Nephron (organoid): Measurements from ENCODE around the gene POFUT2.
A peak's percentile ranks its signal among the peaks of the same experiment; 100 is the strongest.

Source experiments
- H3K27ac Mint-ChIP-seq, 3 experiments: 2 replicates each; pipeline ENCODE4 v1.8.0; 2020; ENCODE audit warnings: mixed read lengths in 3 of 3, mild to moderate bottlenecking in 2 of 3, moderate library complexity in 1 of 3
- H3K27me3 Mint-ChIP-seq: 2 replicates; pipeline ENCODE4 v1.8.0; 2021; ENCODE audit warnings: low read depth, mild to moderate bottlenecking, moderate library complexity, mixed read lengths
- H3K36me3 Mint-ChIP-seq: 2 replicates; pipeline ENCODE4 v1.8.0; 2020; ENCODE audit warnings: low read depth, mixed read lengths
- H3K4me1 Mint-ChIP-seq: 2 replicates; pipeline ENCODE4 v1.8.0; 2020; ENCODE audit warnings: mixed read lengths
- H3K4me3 Mint-ChIP-seq, 3 experiments: 2 replicates each; pipeline ENCODE4 v1.8.0; 2020; ENCODE audit warnings: mild to moderate bottlenecking in 3 of 3, mixed read lengths in 3 of 3, moderate library complexity in 2 of 3
- H3K9me3 Mint-ChIP-seq: 2 replicates; pipeline ENCODE4 v1.8.0; 2020; ENCODE audit warnings: mixed read lengths
- CTCF ChIP-seq, 3 experiments: fragments of 200-600 bp; sonication (generic); IDR thresholded peaks; one replicate each; pipeline ENCODE4 v1.5.0; 2021; ENCODE audit warnings: antibody characterized with exemption in 3 of 3; ENCODE audit not compliant: unreplicated experiment in 3 of 3

POFUT2 gene

DNA sequence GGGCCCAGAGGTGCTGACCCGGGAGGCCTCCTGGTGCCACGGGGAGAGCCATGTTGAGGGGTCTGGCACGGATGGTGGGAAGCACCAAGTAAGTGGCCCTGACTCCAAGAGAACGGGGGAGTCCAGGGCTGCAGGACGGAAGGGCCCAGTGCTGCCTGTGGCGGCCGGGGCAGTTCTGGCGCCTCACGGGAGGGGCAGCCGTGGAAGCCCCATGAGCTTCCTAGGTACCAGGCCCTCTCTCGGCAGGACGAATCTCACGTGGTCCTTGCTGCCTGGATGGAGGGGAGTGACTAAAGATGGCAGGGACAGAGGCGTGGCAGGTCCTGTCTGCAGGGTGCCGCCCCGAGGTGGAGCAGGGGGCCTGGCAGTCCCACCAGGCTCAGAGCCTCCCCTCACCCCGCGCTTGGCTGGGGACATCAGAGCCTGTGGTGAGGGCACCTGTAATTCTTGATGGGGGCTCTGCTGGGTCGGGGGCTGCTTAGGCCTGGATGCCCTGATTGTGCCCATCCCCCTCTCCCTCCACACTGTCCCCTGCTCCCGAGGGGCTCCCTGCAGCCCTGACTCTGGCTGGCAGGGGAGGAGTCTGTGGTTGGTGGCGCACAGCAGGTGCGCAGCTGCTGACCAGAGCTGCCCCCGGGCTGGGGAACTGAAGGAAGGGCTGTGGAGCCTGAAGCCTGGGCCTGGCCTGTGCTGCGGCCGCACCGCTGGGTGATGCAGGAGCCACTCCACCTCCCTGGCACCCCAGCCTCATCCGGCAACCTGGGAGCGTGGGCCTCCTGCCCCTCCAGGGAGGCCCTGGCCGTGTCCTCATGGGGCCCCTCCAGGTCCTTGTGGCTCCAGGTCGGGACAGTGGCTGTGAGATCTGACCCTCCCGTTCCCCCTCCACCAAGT is 31.4 kb downstream of the POFUT2 start:
- Mint-ChIP-seq H3K27ac (peak overlapping the region in 1 of 3 experiments; percentile 44), H3K4me3 (no peak overlapping the region), H3K9me3 (peaks cover 4% of the 10 kb centered on the region), H3K4me1 (peaks cover 25% of the 10 kb centered on the region), H3K36me3 (no peaks in the 10 kb centered on the region), H3K27me3 (peaks cover 10% of the 10 kb centered on the region)
- no peak for TF ChIP-seq CTCF (IDR thresholded peaks at IDR 0.05; ENCODE audit: unreplicated experiment in 3 of 3)

- H3K27ac Mint-ChIP-seq: no peak overlapping the region
- H3K4me1 Mint-ChIP-seq: peaks cover 25% of the 10 kb centered on the region
These were observed 32.2 kb downstream of the POFUT2 start for GRCh38 chr21:45255381-45256020.

DNA sequence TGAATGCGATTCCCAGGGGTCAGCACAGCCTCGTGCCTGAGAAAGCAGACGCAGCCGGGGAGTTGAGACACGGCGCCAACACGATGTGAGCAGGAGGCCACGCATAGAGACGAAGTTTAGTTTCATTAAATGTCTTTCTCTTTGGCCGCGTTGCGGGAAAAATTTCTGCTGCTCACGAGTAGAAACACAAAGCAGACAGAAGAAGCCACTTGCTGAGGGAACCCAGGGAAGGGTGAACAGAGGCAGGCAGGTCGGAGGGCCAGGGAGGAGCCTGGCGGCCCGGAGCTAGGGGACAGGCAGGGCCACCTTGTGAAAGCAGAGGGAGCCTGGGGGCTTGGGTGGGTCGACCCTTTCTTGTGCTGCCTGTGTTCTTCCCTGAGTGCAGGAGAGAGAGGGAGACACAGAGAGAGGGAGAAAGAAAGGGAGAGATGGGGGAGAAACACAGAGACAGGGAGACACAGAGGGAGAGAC is 33.2 kb downstream of the POFUT2 start:
- Mint-ChIP-seq H3K4me1 (peaks cover 27% of the 10 kb centered on the region), H3K4me3 (no peak overlapping the region), H3K36me3 (no peaks in the 10 kb centered on the region), H3K27ac (peak overlapping the region in 1 of 3 experiments; percentile 75), H3K27me3 (peaks cover 10% of the 10 kb centered on the region), H3K9me3 (peaks cover 11% of the 10 kb centered on the region)
- TF ChIP-seq CTCF (IDR thresholded peaks at IDR 0.05; ENCODE audit: unreplicated experiment in 3 of 3): no peak

More at GRCh38 chr21:45255381-45256020, 32.2 kb downstream of the POFUT2 start:
- H3K9me3 Mint-ChIP-seq: peaks cover 9% of the 10 kb centered on the region
- H3K27me3 Mint-ChIP-seq: peaks cover 10% of the 10 kb centered on the region
- no peak overlapping the region for H3K4me3 Mint-ChIP-seq
- TF ChIP-seq CTCF (IDR thresholded peaks at IDR 0.05; ENCODE audit: unreplicated experiment in 3 of 3): no peak
- no peaks in the 10 kb centered on the region for H3K36me3 Mint-ChIP-seq

- no peaks in the 10 kb centered on the region for H3K36me3 Mint-ChIP-seq
- H3K4me3 Mint-ChIP-seq: no peak overlapping the region
- H3K4me1 Mint-ChIP-seq: peaks cover 28% of the 10 kb centered on the region
- H3K27me3 Mint-ChIP-seq: peaks cover 9% of the 10 kb centered on the region
- H3K27ac Mint-ChIP-seq: peak overlapping the region in 1 of 3 experiments; percentile 75
- TF ChIP-seq CTCF (IDR thresholded peaks at IDR 0.05; ENCODE audit: unreplicated experiment in 3 of 3): no peak
- H3K9me3 Mint-ChIP-seq: peaks cover 11% of the 10 kb centered on the region
These were observed 33.8 kb downstream of the POFUT2 start for GRCh38 chr21:45253633-45254459.

GRCh38 chr21:45253180-45253579 is 34.5 kb downstream of the POFUT2 start:
- Mint-ChIP-seq H3K9me3 (peaks cover 11% of the 10 kb centered on the region), H3K4me3 (no peak overlapping the region), H3K4me1 (peaks cover 27% of the 10 kb centered on the region), H3K36me3 (no peaks in the 10 kb centered on the region), H3K27me3 (peaks cover 13% of the 10 kb centered on the region), H3K27ac (no peak overlapping the region)
- TF ChIP-seq CTCF (IDR thresholded peaks at IDR 0.05; ENCODE audit: unreplicated experiment in 3 of 3): no peak
